Activated gamma-delta T cell treated with Interleukin-2 at 50 U/mL for 16 hours (primary cell): Measurements from ENCODE around the gene ZNF546.

Experiments used
- DNase-seq: peaks from one replicate; pipeline ENCODE4 v3.0.0-alpha.2; 2020

Gene ZNF546

DNA sequence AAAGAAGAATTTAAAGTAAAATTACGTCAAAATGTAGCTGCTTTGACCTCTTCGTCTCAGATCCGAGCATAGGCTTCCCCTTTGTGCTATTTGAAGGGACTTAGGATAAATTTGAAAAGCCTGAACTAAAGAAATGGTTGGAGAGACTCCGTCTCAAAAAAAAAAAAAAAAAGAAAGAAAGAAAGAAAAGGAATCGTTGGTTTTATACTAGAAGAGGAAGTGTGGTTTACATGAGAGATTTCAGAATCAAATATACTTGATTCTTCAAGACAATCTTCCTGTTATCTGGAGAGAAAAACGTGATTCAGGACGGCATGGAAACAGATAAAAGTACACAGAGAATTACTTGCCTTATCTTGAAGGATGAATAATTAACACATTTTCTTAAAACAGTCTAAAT is 59.6 kb downstream of the ZNF546 start:
- DNase-seq, result no peak

DNA sequence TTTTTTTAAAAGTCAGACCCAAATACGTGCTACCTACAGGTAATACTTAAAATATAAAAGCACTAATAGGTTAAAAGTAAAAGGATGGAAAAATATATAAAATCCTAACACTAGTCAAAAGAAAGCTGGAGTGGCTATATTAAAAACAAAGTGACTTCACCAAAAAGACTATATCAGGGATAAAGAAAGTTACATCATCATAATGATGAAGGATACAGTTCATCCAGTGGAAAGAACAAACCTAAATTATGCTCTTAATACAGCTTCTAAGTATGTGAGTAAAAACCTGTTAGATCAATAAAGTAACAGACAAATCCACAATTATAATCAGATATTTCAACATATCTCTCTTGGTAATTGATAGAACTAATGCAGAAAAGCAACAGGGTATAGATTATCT is 60.3 kb downstream of the ZNF546 start:
- no peak for DNase-seq

- DNase-seq, result no peak
These were observed 62.8 kb downstream of the ZNF546 start for GRCh38 chr19:40059624-40060023.

DNA sequence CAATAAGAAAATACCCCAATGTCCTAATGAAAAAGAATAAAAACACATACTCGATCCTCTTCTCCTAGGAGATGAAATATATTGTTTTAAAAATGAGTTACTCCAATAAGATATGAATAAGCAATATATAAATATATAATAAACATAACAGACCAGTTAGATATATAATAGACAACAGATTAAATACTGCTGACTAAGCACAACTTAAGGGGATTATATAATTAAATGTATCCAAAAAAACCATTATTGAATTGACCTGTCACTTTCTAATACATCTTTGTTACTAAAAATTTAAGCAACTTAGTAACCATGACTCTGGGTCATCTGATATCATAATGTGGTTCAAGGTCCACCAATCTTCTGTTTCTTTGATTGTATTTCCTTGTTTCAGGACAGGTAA is 73.2 kb downstream of the ZNF546 start:
- no peak for DNase-seq
